CD1c-positive myeloid dendritic cell (primary cell): ENCODE data around the gene CD28.

Experiments used
- DNase-seq: peaks from one replicate; pipeline ENCODE4 v3.0.0-alpha.2; 2016; ENCODE audit errors: extremely low spot score

The CD28 gene

DNA sequence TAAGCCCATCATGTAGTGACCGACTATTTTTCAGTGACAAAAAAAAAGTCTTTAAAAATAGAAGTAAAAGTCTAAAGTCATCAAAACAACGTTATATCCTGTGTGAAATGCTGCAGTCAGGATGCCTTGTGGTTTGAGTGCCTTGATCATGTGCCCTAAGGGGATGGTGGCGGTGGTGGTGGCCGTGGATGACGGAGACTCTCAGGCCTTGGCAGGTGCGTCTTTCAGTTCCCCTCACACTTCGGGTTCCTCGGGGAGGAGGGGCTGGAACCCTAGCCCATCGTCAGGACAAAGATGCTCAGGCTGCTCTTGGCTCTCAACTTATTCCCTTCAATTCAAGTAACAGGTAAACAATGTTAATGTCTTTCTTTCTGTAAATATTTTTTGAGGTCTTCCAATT is at the start of gene CD28:
Gene CD28 (plus strand): TSS at position 237 of the 400 bp plus-strand sequence. CDS start 58 bp downstream, at position 295.
- peak; percentile 40 for DNase-seq

DNA sequence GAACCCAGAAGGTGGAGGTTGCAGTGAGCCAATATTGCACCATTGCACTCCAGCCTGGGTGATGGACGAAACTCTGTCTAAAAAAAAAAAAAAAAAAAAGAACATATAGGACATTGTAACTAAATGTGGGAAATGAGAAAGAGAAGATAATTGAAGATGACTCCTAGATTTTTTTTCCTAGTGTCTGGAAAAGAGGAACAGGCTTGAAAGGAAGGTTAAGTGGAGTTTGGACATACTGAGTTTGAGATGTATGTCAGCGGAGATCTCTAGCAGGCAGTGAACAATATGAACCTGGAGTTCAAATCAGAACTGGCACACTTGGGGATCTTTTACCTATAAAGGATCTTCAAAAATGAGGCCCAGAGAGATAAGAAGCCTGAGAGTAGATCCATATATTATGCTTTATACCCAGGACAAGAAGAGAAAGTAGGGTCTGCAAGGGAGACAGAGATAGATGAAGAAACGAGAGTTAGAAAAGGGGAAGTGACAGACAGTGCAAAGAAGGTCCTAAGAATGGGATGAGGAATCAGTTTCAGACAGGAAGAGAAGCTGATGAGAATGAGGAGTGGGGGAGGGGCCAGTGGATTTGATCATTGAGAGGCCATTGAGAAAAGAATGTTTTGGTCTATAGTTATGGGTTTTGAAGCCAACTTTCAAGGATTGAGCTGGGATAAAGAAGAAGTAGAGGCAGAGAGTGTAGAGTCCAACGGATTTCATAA is 46.9 kb upstream of the CD28 start:
- peak; percentile 70 for DNase-seq

DNA sequence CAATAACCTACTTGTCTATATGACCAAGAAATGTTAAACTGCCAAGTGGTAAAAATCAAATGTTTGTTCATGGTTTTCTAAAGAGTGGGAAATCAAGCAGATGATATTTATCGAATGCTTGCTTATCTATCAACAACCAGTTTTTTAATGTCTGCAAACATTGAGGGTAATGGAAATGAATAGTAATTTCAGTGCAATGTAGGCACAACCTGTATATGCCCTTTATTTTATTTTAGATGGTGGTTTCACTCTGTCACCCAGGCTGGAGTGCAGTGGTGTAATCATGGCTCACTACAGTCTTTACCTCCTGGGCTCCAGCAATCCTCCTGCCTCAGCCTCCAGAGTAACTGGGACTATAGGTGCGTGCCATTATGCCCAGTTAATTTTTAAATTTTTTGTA is 46.0 kb upstream of the CD28 start:
- DNase-seq, result no peak

DNA sequence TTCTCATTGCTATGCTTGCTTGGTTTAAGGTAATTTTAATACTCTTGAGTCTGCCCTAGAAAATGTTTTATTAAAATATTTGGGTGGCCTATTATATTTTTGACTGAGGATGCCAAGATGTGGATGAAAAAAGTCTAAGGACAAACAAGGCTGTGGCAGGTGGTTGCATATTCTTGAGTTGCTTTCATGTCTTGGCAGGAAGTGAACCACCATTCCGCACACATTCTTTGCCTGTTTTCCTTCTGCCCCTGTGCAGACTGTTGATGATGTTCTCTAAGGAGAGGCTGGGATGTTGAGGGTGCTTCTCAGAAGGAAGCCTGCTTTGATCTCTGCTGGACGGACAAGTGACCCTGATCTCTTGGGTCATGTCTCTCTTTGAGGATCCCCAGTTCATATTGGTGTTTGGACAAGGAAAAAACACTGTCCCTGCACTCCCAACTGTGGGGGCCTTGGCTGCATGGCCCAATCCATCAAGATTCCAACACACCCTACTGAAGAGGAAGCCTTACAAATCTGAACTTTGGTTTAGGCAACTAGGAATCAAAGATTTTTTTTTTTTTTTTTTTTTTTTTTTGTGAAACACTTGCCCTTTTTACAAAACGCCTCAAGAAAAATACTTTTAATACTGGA is 45.0 kb upstream of the CD28 start:
- no peak for DNase-seq

DNA sequence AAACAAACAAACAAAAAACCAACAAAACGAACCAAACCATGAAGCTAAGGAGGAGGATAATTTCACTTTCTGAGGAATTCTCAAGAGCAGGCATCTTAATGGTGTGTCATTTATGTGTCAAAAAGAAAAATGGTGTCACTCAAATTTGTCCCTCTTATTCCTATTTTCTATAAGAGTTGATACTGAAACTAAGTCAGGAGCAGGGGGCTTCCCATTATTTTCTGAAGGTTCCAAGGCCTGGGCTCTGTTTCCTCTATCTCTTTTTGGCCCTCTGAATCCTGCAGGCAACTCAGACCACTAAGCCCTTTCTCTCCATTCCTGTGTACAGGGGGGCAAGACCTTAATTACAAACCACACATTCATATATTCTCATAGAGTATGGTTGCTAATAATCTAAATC is 44.0 kb upstream of the CD28 start:
- no peak for DNase-seq

DNA sequence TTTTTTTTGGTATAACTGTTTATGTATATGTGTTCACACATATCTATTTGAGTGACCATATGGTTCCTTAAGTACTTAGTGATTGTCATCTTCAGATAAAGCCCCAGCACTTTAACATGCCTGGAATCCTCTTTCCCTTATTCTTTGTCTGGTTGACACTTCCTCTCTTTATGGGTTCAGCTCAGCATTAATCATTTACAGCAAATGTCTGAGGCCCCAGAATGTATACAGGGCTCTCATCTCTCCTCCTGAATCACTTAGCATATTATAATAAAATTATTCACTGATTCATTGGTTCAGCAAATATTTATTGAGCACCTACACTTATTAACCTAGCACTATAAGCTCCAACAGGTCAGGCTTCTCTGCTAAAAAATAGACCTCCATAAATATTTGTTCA is 43.5 kb upstream of the CD28 start:
- DNase-seq, result no peak

DNA sequence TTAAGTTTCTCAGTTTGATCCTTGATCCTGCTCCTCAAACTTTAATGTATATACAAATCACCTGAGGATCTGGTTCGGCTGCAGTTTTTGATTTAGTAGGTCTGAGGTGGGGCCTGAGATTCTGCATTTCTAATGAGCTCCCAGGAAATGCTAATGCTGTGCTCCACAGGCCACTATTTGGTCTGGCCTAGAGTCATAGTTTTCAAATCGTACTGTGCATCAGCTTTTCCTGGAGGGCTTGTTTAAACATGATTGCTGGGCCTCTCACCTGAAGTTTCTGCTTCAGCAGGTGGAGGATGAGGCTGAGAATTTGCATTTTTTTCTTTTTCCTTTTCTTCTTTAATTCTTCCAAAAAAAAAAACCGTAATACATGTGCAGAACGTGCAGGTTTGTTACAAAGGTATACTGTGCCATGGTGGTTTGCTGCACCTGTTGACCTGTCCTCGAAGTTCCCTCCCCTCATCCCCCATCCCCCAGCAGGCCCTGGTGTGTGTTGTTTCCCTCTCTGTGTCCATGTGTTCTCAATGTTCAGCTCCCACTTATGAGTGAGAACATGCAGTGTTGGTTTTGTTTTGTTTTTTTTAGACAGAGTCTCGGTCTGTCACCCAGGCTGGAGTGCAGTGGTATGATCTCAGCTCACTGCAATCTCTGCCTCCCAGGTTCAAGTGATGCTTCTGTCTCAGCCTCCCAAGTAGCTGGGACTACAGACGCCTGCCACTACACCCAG is 42.2 kb upstream of the CD28 start:
- DNase-seq, result no peak

DNA sequence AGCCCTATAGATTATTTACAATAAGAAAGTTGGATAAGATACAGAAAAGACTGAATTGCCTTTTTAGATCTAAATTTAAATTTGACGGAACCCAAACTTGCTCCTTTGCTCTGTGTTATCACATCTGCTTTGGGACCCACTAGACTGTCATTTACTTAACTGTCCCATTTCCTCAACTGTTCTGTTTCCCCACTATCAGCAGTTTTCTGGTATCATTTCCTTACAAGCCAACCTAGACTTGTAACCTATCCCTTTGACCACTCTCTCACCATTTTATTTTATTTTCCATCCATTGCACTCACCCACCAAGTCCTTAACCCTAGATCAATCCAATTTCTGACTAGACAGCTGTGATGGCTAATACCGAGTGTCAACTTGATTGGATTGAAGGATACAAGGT is 38.6 kb upstream of the CD28 start:
- no peak for DNase-seq

DNA sequence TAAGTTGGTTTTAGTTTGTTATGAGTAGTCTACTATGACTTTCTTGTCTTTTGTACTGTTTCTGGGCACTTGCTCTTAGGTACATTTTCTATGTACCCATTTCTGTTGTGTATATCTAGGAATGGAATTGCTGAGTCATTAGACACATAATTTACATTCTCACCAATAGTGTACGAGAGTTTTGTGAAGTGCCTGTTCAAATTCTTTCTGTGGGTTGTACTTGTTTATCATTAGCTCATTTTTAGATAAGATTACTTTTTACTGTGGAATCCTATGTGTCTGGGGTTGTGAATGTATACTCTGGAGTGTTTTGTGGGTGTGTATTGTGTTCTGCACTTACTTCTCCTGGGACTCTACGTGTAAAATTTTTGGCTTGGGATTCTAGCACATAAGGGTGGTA is 36.6 kb upstream of the CD28 start:
- DNase-seq, result no peak

DNA sequence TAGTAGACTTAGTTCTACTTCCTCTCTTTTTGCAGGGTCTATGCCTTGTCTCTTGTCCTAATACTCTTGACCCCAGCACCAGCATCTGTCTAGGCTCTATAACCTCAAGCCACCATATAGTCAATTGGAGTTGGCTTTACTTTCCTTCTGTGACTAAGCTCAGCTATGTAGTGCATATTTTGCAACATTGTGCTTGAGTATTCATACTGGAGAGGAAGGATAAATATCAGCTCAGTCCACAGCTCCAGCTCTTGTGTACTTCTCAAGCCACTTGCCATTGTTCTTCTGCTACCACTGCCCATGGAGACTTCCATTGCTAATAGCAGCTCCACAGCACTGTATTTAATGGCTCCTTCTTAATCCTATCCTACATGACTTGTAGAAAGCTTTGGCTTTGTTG is 35.5 kb upstream of the CD28 start:
- no peak for DNase-seq

DNA sequence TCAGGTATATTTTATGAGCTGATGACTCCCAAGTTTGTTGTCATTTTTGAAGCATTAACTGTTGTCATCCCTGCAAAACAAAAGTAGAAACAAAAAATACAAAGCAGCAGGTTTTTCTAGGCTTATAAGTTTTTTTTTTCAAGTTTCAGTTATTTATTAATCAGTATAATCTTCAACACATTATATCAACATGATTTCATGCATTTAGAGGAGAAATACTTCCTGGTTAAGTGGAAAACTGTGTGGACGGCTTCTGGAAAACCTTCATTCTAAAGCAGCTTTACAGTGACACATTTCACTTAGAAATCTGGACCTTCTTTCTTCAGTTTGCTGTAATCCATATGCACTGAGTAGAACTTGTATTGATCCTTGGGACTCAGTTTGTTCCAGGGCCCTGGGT is 34.6 kb upstream of the CD28 start:
- no peak for DNase-seq

DNA sequence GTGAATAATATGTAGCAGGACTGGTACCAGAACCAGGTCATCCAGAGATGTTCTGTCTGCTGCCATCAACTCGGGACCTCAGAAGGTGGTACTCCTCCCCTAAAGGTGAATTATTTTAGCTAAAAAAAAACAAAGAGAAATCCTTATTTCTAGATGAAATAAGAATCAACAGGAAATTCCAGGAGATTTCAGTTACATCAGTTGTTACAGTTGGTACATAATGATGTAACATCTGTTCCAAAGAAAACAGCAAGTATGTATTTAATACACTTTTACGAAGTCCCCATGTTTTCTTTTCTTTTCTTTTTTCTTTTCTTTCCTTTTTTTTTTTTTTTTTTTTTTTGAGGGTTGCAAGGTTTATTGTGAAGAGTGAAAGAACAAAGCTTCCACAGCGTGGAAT is 33.6 kb upstream of the CD28 start:
- no peak for DNase-seq

DNA sequence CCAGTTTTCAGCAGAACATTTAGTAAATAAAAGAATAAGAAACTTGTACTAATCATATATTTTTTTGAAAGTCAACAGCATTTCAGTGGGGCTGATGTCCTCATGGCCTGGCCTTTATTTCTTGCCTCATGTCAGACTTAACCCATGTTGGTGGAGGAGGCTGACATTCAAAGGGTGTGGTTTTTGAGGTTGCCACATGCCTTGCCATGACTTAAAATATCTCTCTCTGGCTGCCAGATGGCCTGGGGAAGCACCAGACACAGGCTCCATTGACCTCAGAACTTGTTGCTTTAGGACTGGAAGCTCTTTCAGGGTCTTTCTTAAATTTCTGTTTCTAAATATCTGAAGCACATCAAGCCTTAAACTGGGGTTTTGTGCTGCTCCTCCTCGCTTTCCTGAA is 32.5 kb upstream of the CD28 start:
- DNase-seq, result peak; percentile 26

DNA sequence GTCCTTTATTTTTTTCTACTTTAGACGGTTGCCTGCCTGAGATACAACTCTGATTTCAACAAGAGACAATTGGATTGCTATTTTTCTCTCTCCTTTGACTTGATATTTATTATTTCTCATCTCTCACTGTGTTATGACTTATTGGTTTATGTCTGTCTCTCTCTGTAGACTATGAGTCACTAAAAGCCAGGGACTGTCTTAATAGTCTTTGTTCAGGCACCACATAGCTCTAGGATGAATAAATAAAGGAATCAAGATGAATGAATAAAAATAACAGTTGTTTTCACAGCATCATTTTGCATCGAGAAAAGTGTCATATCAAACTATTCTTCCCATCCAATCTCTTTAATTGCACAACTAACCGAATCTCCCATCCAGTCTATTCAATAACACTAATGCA is 31.4 kb upstream of the CD28 start:
- DNase-seq, result no peak

DNA sequence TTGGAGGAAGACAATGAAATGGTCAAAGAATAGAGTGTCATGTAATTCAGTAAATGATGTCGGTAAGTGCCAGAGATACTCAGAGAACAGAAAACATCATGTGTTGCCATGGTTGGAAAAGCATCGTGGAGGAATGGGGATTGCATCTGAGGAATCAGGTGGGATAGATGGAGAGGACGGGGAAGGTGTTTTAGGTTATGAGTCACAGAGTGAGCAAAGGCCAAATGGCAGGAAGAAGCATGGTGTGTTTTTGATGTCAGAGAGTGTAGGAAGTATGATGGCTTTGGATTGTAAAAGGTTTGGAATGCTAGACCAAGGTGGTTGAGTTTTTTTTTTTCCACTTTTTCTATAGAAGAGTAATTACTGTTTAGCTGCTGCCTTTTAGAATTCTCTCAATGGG is 27.5 kb upstream of the CD28 start:
- DNase-seq, result no peak

DNA sequence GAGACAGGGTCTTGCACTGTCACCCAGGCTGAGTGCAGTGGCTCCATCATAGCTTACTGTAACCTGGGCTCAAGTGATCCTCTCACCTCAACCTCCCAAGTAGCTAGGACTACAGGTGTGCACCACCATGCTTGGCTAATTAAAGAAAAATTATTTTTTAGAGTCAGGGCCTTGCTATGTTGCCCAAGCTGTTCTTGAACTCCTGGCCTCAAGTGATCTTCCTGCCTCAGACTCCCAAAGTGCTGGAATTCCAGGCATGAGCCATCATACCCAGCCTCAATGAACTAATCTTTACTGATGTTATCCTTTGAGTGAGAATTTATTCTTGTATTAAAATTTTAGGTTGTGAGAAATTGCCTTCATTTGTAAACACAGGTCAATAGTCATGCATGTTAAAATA is 27.0 kb upstream of the CD28 start:
- DNase-seq, result no peak

DNA sequence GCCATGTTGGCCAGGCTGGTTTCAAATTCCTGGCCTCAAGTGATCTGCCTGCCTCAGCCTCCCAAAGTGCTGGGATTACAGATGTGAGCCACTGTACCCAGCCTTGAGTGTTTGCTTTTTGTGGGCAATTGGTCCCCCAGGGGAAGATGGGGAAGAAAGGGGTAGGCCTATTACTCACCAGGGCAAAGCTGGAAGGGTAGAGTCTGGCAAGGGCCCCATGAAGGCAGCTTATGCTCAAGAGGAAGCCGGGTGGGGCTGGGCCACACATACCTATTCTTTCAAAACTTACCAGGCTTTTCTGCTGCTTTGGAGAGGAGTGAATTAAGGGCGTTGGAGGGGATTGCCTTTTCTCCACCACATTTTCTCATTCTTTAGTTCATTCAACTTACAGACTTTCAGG is 24.5 kb upstream of the CD28 start:
- DNase-seq, result no peak

DNA sequence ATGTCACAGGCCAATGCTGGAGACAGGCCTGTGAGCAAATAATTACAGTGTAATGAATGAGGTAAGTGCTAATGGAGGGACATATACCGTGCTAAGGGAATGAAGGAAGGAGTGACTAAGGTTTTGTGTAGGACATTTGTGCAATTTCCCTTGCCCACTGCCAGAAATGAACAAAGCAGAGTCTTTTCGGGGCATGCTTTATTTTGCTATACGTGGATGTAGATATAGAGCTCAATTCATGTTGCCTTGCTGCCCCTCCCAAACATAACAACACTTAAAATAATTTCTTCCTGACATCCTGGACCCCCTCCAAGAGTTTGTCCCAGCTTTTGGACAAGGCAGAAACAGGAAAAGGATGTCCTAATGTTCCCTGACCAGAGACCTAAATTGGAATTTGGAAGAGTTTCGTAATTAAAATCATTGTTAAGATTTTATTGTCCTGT is 23.7 kb upstream of the CD28 start:
- DNase-seq, result no peak

DNA sequence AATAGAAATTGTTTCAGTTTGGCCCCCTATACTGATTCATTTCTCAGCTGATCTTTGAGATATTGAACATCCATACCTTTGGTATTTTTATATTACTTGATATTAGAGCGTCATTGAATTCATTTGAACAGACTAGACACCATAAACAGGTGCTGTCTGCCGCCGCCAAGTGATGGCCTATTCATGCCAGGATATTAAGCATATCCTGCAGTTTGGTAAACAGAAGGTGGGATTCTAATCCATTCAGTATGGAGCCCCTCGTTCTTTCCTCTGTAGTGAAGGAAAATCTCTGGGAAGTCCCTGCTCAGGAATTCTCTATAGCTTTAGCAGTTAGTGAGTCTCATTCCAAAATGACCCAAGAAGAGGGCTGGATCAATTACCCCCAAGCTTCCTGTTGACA is 23.0 kb upstream of the CD28 start:
- no peak for DNase-seq

DNA sequence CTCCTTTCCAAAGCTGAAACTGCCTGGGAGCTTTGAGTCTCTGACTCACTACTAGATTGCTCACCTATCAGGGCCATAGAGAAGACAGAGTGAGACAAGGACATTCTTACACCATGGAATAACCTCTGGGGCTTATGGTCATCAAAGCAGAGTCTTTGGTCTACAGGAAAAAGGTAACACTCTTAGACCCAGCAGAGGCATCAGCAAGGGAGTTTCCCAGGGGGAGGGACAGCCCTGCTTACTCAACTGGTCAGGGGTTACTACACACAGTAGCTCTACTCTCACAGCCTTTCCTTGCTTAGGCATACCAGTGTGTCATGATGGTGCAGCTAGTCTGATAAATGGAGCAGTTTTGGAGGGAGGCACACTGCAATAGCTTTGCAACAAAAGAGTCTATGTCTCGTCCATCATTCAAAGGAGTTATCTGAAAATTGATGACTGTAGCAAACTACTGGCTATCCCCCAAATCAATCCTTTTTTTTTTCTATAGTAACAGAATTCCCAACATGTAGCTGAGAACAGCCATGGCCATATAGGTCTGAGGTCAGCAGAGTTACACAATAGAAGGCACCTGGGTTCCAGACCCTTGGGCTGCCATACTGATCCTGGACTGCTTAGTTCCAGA is 22.4 kb upstream of the CD28 start:
- peak; percentile 41 for DNase-seq

DNA sequence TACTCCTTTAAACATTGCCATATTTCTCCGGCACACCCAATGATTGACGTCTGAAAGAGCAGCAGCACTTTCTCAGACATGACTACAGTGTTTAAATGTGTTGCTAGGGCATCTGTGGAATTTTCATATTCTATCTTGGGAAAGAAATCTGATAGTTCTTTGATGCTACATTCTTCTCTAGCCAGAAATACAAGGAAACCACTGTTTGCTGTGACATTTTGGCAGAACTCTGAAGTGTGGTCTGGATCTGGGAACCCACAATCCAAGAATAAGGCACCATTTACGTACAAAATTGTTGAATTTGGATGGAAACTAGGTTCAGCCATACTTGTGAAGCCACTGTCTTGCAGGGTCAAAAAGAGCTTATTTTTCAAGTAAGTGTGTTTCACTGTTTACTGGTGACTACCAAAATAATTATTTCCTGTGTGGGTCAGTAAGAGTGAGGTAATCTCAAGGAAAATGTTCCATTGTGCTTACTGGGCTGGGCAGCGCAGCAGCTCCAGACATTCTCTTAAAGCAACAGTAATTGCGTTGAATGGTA is 21.3 kb upstream of the CD28 start:
- DNase-seq, result no peak

DNA sequence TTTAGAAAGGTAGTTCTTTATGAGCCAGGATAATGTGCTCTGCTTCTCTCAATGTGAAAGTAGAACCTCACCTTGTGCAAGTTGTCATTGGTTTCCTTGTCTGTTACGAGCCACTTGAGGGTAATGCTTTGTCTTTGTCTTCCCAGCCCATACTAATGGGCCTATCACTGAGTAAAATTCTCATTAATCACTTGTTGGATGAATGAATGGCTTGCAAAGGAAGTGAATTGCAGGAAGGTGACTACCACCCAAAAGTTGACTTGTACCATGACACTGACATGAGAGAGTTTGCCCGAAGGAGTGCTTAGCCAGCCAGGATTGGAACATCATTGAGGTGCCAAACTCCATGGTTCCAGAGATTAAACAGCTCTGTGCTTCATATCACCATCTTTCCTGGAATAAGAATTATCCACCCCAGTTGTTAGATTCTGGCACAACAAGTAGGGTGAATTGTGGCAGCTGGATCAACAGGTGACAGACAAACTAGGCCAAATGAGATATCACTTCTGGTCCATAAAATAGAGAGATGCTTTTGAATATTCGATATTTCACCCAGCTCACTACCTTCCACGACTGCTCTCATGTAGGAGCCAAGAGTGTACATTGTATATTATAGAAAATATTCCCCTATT is 20.5 kb upstream of the CD28 start:
- DNase-seq, result no peak
